ENCODE data around the gene GPR37. TPM values are rescaled to one million over a fixed set of nuclear protein-coding genes. Genes with fewer than 3 reads are reported as not detected.

Gene GPR37
- total and polyA plus RNA-seq, 2 donors (not counting 1 experiment from before 2014, with no cell fraction given), result 12.6 to 20.6 TPM

DNA sequence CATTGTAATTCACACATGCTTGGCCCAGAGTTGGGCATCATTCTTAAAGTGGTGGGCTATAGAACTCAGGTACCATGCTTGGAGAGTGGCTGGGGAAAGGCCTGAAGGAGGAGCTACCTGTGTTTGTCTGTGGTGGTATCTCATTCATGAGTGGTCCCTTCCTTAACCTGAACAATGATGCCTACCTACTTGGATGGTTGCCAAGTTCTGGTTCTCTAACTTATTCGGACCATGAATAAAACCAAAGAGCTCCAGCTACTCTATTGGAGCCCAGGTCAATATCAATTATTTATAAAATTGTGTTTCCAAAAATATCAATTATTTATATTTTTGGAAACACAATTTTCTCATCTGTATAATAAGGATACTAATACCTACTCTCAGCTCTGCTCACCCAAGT, 2.9 kb upstream of the GPR37 start:
- H3K79me2 ChIP-seq (ENCODE audit: control insufficient read depth, insufficient read depth, low read length), result peaks cover 11% of the 10 kb centered on the region
- DNase-seq (ENCODE audit: low read depth in 2 of 2), result no peak
- H3K4me1 ChIP-seq (ENCODE audit: control insufficient read depth, extremely low read depth, insufficient read depth, low read length), result no peaks in the 10 kb centered on the region
- no peaks in the 10 kb centered on the region for H4K20me1 ChIP-seq (ENCODE audit: control insufficient read depth, extremely low read depth, insufficient read depth, low read length)
- H2AFZ ChIP-seq (ENCODE audit: low read length), result no peak overlapping the region
- no peak overlapping the region for H3K9ac ChIP-seq (ENCODE audit: insufficient read depth, low read length)
- H3K27me3 ChIP-seq (ENCODE audit: control insufficient read depth, insufficient read depth, low read length), result no peaks in the 10 kb centered on the region
- no peak overlapping the region for H3K4me2 ChIP-seq (ENCODE audit: extremely low read depth, insufficient read depth, low read length)
- H3K36me3 ChIP-seq (ENCODE audit: control insufficient read depth, insufficient read depth, low read length), result no peaks in the 10 kb centered on the region
- no peaks in the 10 kb centered on the region for H3K9me3 ChIP-seq (ENCODE audit: control insufficient read depth, insufficient read depth, low read depth, low read length)
- H3K4me3 ChIP-seq (replicated peaks in 1 of 4; ENCODE audit: control extremely low read depth in 1 of 4, insufficient read depth in 1 of 4, low read depth in 3 of 4, low read length in 4 of 4), result no peak overlapping the region
- no peak overlapping the region for H3K27ac ChIP-seq (ENCODE audit: insufficient read depth, low read length)
- TF ChIP-seq, protein P1, sequence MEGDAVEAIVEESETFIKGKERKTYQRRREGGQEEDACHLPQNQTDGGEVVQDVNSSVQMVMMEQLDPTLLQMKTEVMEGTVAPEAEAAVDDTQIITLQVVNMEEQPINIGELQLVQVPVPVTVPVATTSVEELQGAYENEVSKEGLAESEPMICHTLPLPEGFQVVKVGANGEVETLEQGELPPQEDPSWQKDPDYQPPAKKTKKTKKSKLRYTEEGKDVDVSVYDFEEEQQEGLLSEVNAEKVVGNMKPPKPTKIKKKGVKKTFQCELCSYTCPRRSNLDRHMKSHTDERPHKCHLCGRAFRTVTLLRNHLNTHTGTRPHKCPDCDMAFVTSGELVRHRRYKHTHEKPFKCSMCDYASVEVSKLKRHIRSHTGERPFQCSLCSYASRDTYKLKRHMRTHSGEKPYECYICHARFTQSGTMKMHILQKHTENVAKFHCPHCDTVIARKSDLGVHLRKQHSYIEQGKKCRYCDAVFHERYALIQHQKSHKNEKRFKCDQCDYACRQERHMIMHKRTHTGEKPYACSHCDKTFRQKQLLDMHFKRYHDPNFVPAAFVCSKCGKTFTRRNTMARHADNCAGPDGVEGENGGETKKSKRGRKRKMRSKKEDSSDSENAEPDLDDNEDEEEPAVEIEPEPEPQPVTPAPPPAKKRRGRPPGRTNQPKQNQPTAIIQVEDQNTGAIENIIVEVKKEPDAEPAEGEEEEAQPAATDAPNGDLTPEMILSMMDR (conservative IDR thresholded peaks at IDR 0.05 in 1 of 2, IDR thresholded peaks at IDR 0.05 in 1 of 2; ENCODE audit: low read depth in 1 of 2, low read length in 2 of 2), result no peak
- no peak for TF ChIP-seq EZH2 (IDR thresholded peaks at IDR 0.05; ENCODE audit: low read length, missing control alignments)

DNA sequence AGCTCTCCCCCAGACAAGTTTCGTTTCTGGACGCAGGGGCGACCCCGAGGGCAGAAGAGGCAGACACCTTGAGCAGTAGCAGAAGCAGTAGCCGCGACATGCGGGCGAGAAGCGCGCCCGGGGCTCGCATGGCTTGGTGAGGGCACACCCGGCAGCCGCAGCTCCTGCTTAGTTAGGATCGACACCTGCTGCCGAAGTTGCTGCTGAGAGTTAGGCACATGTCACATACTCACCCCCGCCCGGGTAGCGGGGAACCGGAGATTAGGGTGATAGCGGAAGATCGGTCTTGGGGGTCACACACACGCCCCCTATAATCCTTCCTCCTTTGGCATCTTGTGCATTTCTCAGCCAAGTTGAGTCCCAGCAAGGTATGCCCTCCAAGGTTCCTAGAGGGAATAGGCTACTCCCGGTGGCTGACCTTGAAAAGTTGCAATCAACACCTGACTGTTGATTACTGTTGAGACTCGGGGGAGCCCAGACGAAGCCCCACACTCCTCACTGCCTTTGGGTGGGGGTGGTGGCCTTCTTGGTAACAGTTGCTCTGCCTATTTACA, 668 bp downstream of the GPR37 start:
- peak in 1 of 2 donors; percentile 15 for DNase-seq (ENCODE audit: low read depth in 2 of 2)
- Histone ChIP-seq H4K20me1 (ENCODE audit: control insufficient read depth, extremely low read depth, insufficient read depth, low read length) (no peaks in the 10 kb centered on the region), H2AFZ (ENCODE audit: low read length) (peak overlapping the region; percentile 80), H3K79me2 (ENCODE audit: control insufficient read depth, insufficient read depth, low read length) (peaks cover 34% of the 10 kb centered on the region), H3K4me2 (ENCODE audit: extremely low read depth, insufficient read depth, low read length) (peak overlapping the region; percentile 64), H3K9ac (ENCODE audit: insufficient read depth, low read length) (peak overlapping the region; percentile 53), H3K27me3 (ENCODE audit: control insufficient read depth, insufficient read depth, low read length) (no peaks in the 10 kb centered on the region), H3K4me1 (ENCODE audit: control insufficient read depth, extremely low read depth, insufficient read depth, low read length) (no peaks in the 10 kb centered on the region), H3K36me3 (ENCODE audit: control insufficient read depth, insufficient read depth, low read length) (no peaks in the 10 kb centered on the region), H3K4me3 (replicated peaks in 1 of 4; ENCODE audit: control extremely low read depth in 1 of 4, insufficient read depth in 1 of 4, low read depth in 3 of 4, low read length in 4 of 4) (peak overlapping the region; percentile 72 to 86 (median 83)), H3K9me3 (ENCODE audit: control insufficient read depth, insufficient read depth, low read depth, low read length) (no peaks in the 10 kb centered on the region), H3K27ac (ENCODE audit: insufficient read depth, low read length) (peak overlapping the region; percentile 50)
- TF ChIP-seq, protein P1 (conservative IDR thresholded peaks at IDR 0.05 in 1 of 2, IDR thresholded peaks at IDR 0.05 in 1 of 2; ENCODE audit: low read depth in 1 of 2, low read length in 2 of 2), result no peak
- TF ChIP-seq EZH2 (IDR thresholded peaks at IDR 0.05; ENCODE audit: low read length, missing control alignments), result no peak

DNA sequence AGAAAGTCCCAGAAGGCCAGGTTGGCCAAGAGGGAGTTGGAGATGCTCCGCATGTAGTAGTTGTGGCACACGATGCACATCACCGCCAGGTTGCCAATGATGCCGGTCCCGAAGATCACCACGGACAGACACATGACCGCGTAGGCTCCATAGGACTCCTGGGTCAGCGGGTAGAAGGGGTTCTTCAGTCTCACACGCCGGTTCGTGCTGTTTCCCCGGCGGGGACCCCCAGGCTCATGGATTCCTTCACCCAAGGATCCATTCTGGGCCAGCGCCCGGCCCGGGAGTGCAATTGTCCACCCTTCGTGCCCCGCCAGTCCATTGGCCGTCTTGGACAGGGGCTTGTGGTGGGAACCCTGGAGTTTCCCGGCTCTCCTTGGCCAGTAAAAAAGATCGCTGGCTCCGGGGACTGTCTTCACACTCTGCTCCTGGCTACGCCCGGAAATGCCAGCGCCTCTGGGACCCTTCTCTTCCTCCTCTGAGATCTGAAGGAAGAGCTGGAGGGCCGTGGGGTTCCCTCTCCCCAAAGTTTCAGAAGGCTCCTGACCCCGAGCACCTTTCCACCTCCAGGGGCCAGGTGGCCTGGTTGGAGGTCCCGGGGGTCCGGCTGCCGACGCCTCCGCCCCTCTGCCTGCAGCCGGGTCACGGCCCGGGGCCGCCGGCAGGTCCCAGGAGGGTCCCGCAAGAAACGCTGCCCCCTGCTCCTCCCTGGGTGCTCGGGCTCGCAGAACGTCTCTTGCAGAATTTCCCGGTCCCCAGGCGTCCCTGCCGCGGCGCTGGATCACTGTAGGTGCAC, 1.3 kb downstream of the GPR37 start:
- no peaks in the 10 kb centered on the region for H3K27me3 ChIP-seq (ENCODE audit: control insufficient read depth, insufficient read depth, low read length)
- peak overlapping the region; percentile 7 for H3K27ac ChIP-seq (ENCODE audit: insufficient read depth, low read length)
- H2AFZ ChIP-seq (ENCODE audit: low read length), result peak overlapping the region; percentile 80
- H3K4me1 ChIP-seq (ENCODE audit: control insufficient read depth, extremely low read depth, insufficient read depth, low read length), result no peaks in the 10 kb centered on the region
- no peaks in the 10 kb centered on the region for H3K36me3 ChIP-seq (ENCODE audit: control insufficient read depth, insufficient read depth, low read length)
- H3K79me2 ChIP-seq (ENCODE audit: control insufficient read depth, insufficient read depth, low read length), result peaks cover 38% of the 10 kb centered on the region
- peak overlapping the region; percentile 72 to 86 (median 83) for H3K4me3 ChIP-seq (replicated peaks in 1 of 4; ENCODE audit: control extremely low read depth in 1 of 4, insufficient read depth in 1 of 4, low read depth in 3 of 4, low read length in 4 of 4)
- peak overlapping the region; percentile 53 for H3K9ac ChIP-seq (ENCODE audit: insufficient read depth, low read length)
- H3K4me2 ChIP-seq (ENCODE audit: extremely low read depth, insufficient read depth, low read length), result peak overlapping the region; percentile 64
- no peaks in the 10 kb centered on the region for H4K20me1 ChIP-seq (ENCODE audit: control insufficient read depth, extremely low read depth, insufficient read depth, low read length)
- H3K9me3 ChIP-seq (ENCODE audit: control insufficient read depth, insufficient read depth, low read depth, low read length), result no peaks in the 10 kb centered on the region
- DNase-seq (ENCODE audit: low read depth in 2 of 2), result peak in 1 of 2 donors; percentile 12
- TF ChIP-seq, protein P1 (conservative IDR thresholded peaks at IDR 0.05 in 1 of 2, IDR thresholded peaks at IDR 0.05 in 1 of 2; ENCODE audit: low read depth in 1 of 2, low read length in 2 of 2), result no peak
- no peak for TF ChIP-seq EZH2 (IDR thresholded peaks at IDR 0.05; ENCODE audit: low read length, missing control alignments)

Measured in fibroblast of lung (primary cell).